SK-N-SH (cell line): ENCODE data around the gene FADS3.

Experiments
- ELF1 ChIP-seq: IDR thresholded peaks from 2 replicates; pipeline ENCODE4 v1.4.0; 2012
- EZH2phosphoT487 ChIP-seq: fragments of 200-600 bp; sonication (generic); IDR thresholded peaks from 2 replicates; pipeline ENCODE4 v1.6.1; 2017; ENCODE audit warnings: low read depth, mixed run types, mild to moderate bottlenecking, antibody characterized with exemption, moderate library complexity, borderline replicate concordance
- RCOR1 ChIP-seq: fragments of 150-350 bp; IDR thresholded peaks from 2 replicates; pipeline ENCODE4 v1.6.1; 2017; ENCODE audit warnings: antibody characterized with exemption, low read length
- SMC3 ChIP-seq: IDR thresholded peaks from 2 replicates; pipeline ENCODE4 v1.6.1; 2012; ENCODE audit warnings: low read depth, low read length, improper control_type of control experiment
- TF ChIP-seq, protein P1 (sequence below): fragments of 200-600 bp; sonication (generic); IDR thresholded peaks from 2 replicates; pipeline ENCODE4 v1.6.1; 2017; ENCODE audit warnings: antibody characterized with exemption, mild to moderate bottlenecking, moderate library complexity

GRCh38 chr11:61900251-61900650 is 8.9 kb upstream of the FADS3 start:
- TF ChIP-seq EZH2phosphoT487 (no peak), RCOR1 (no peak), ELF1 (no peak), SMC3 (no peak)
- TF ChIP-seq, protein P1, sequence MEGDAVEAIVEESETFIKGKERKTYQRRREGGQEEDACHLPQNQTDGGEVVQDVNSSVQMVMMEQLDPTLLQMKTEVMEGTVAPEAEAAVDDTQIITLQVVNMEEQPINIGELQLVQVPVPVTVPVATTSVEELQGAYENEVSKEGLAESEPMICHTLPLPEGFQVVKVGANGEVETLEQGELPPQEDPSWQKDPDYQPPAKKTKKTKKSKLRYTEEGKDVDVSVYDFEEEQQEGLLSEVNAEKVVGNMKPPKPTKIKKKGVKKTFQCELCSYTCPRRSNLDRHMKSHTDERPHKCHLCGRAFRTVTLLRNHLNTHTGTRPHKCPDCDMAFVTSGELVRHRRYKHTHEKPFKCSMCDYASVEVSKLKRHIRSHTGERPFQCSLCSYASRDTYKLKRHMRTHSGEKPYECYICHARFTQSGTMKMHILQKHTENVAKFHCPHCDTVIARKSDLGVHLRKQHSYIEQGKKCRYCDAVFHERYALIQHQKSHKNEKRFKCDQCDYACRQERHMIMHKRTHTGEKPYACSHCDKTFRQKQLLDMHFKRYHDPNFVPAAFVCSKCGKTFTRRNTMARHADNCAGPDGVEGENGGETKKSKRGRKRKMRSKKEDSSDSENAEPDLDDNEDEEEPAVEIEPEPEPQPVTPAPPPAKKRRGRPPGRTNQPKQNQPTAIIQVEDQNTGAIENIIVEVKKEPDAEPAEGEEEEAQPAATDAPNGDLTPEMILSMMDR: no peak
